Lung (tissue), 12 donors: Measurements from ENCODE around the gene PCSK6. TPM values are rescaled to one million over a fixed set of nuclear protein-coding genes. Genes with fewer than 3 reads are reported as not detected.

ENCODE experiments used
- ATAC-seq: fragments of 200-7000 bp; cut with Tn5 transposase; one replicate; pipeline ENCODE4 v1.9.1; 2020; ENCODE audit warnings: moderate number of reproducible peaks; ENCODE audit not compliant: insufficient read depth, low FRiP score
- DNase-seq, 3 donors: peaks; one replicate each; pipeline ENCODE4 v3.0.0-alpha.2; 2013 to 2017
- H3K27ac ChIP-seq, 2 donors: one replicate each; pipeline ENCODE4 v1.5.1; 2013; ENCODE audit warnings: mild to moderate bottlenecking in 2 of 2, moderate library complexity in 2 of 2, control low read depth in 1 of 2, inconsistent platforms in 1 of 2, low read depth in 1 of 2, low read length in 1 of 2
- H3K27me3 ChIP-seq, 3 donors: one replicate each; pipeline ENCODE4 v1.5.1; 2013; ENCODE audit warnings: low read length in 2 of 3; ENCODE audit not compliant: control insufficient read depth in 3 of 3, insufficient read depth in 3 of 3
- H3K36me3 ChIP-seq, 4 donors: one replicate each; pipeline ENCODE4 v1.5.1; 2013; ENCODE audit warnings: low read length in 4 of 4, mild to moderate bottlenecking in 1 of 4, moderate library complexity in 1 of 4; ENCODE audit not compliant: control insufficient read depth in 4 of 4, insufficient read depth in 4 of 4
- H3K4me1 ChIP-seq, 5 donors: one replicate each; pipeline ENCODE4 v1.5.1; 2013; ENCODE audit warnings: low read length in 5 of 5, mild to moderate bottlenecking in 2 of 5, moderate library complexity in 1 of 5; ENCODE audit not compliant: control insufficient read depth in 5 of 5, insufficient read depth in 5 of 5
- H3K4me3 ChIP-seq: one replicate; pipeline ENCODE4 v1.5.1; 2013; ENCODE audit warnings: mild to moderate bottlenecking, control low read depth, moderate library complexity
- H3K9ac ChIP-seq, 2 donors: one replicate each; pipeline ENCODE4 v1.5.1; 2013; ENCODE audit warnings: low read length in 2 of 2, control low read depth in 1 of 2; ENCODE audit not compliant: insufficient read depth in 1 of 2
- H3K9me3 ChIP-seq, 4 donors: one replicate each; pipeline ENCODE4 v1.5.1; 2013; ENCODE audit warnings: low read length in 3 of 4, mild to moderate bottlenecking in 1 of 4, moderate library complexity in 1 of 4; ENCODE audit not compliant: control insufficient read depth in 4 of 4, insufficient read depth in 3 of 4
- CTCF ChIP-seq: IDR thresholded peaks from 2 replicates; pipeline ENCODE4 v1.5.1; 2012; ENCODE audit warnings: mild to moderate bottlenecking; ENCODE audit errors: control extremely low read depth, extremely low read depth
- WGBS, 2 donors: extraction: QIAGEN DNeasy Blood & Tissue Kit; methylation state at CpG; one replicate each; pipeline ENCODE4 v1.1.7; 2013; 5-methylcytosine and 5-hydroxymethylcytosine counted together
- polyA plus RNA-seq, 2 donors: library from polyadenylated mRNA; stranded (reverse); fragments of 200-250 nt; gene quantifications; one replicate each; pipeline ENCODE4 v1.2.1, GENCODE V29; 2013
- total RNA-seq, 2 donors: library from RNA; depleted of rRNA in 1 of 2; stranded (reverse); fragments of >200 nt in 1 of 2; gene quantifications; one replicate each; pipeline ENCODE4 v1.2.1, GENCODE V29; 2014 to 2021
- donor health status: control.
- donor health status: control.
- donor health status: Bipolar disorder and iron deficiency.
- donor health status: healthy.
- donor health status: DM: yes; HTN: yes; CAD: no.

PCSK6 gene
- total and polyA plus RNA-seq, 4 donors = 4.6 to 41.0 (median 8.4) TPM

GRCh38 chr15:101469520-101470288 is 19.8 kb downstream of the PCSK6 start:
- peak overlapping the region in 1 of 2 donors; percentile 31 for H3K27ac ChIP-seq
- ATAC-seq (no peak), DNase-seq (no peak)
- peaks cover 0 to 4% (median 0%) of the 10 kb centered on the region in 5 donors for H3K4me1 ChIP-seq
- H3K4me3 ChIP-seq = no peak overlapping the region
- H3K27me3 ChIP-seq = no peaks in the 10 kb centered on the region
- WGBS, 2 donors = 74 to 78% methylated on average over 21 of the region's 21 CpGs
- no peak overlapping the region for H3K9ac ChIP-seq
- peaks cover 0 to 4% (median 0%) of the 10 kb centered on the region in 4 donors for H3K36me3 ChIP-seq
- TF ChIP-seq CTCF = no peak
- H3K9me3 ChIP-seq = peaks cover 0 to 4% (median 1%) of the 10 kb centered on the region in 4 donors

DNA sequence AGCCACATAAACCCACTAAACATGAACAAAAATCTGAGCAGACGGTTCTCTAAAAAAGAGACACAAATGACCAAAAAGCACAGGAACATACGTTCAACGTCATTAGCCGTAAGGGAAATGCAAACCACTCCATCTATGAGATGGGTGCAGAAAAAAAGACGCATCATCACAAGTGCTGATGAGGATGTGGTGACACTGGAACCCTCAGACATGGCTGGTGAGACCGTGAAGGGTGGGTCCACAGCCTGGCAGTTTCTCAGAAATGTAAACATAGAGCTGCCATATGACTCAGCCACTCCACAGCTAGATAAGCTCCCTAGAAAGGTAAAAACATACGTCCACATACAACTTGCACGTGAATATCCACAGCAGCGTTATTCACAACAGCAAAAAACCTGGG is 23.3 kb downstream of the PCSK6 start:
- no peak for DNase-seq
- TF ChIP-seq CTCF = no peak
- H3K4me1 ChIP-seq = peaks cover 0 to 4% (median 0%) of the 10 kb centered on the region in 5 donors

DNA sequence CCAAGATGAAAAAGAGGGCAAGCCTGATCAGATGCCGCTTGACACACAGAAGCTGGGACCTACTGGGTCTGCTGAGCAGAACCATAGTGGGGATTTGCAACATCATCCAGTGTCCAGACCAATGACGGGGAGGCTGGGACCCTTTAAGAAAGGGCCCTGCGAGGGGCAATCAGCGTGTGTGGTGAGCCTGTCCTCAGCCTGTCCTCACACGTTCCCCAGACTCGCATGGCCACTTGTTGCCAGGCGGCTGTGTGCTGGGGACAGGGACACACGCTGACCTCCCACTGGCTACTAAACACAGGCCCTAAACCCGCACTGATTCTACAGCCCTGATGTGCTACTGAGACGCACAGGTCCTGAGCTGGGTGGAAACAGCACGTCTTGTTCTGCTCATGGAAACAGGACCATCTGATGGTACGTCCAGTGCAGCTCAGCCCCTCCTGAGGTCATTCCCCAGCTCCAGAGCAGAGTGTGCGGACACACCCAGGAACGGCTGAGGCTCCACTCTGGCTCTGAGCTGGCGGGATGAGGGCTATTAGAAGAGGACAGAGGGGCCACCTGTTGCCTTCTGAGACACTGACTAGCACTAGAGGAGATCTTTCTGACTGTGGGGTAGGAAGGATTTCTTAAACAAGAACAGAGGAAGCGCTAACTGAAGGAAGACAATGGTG is 24.4 kb downstream of the PCSK6 start:
- DNase-seq = no peak

More for the DNA sequence above, 23.3 kb downstream of the PCSK6 start:
- no peak overlapping the region for H3K27ac ChIP-seq
- WGBS, 2 donors = 92% methylated on average over 9 of the region's 9 CpGs
- H3K4me3 ChIP-seq = no peak overlapping the region
- peaks cover 0 to 4% (median 1%) of the 10 kb centered on the region in 4 donors for H3K9me3 ChIP-seq
- peaks cover 0 to 4% (median 0%) of the 10 kb centered on the region in 4 donors for H3K36me3 ChIP-seq
- no peak for ATAC-seq
- H3K9ac ChIP-seq = no peak overlapping the region
- H3K27me3 ChIP-seq = no peaks in the 10 kb centered on the region

More for the DNA sequence above, 24.4 kb downstream of the PCSK6 start:
- no peak for TF ChIP-seq CTCF
- H3K9me3 ChIP-seq = peaks cover 0 to 4% (median 1%) of the 10 kb centered on the region in 4 donors
- peaks cover 0 to 4% (median 0%) of the 10 kb centered on the region in 4 donors for H3K36me3 ChIP-seq
- no peak overlapping the region for H3K4me3 ChIP-seq
- H3K27ac ChIP-seq = no peak overlapping the region
- H3K9ac ChIP-seq = no peak overlapping the region
- ATAC-seq = no peak
- 89% methylated on average over 16 of the region's 16 CpGs for WGBS, 2 donors
- H3K27me3 ChIP-seq = no peaks in the 10 kb centered on the region
- H3K4me1 ChIP-seq = peaks cover 0 to 4% (median 0%) of the 10 kb centered on the region in 5 donors
